GM12875 (cell line): ENCODE data around the gene TAS1R3.

Experiments used
- H3K4me3 ChIP-seq: one replicate; pipeline ENCODE4 v1.5.1; 2011; ENCODE audit warnings: low read depth, low read length, control low read depth
- CTCF ChIP-seq: IDR thresholded peaks from 2 replicates; pipeline ENCODE4 v1.5.1; 2011; ENCODE audit warnings: low read depth, mild to moderate bottlenecking, control low read depth, inconsistent platforms, low read length, moderate library complexity, borderline replicate concordance; ENCODE audit not compliant: insufficient read depth

TAS1R3 gene

GRCh38 chr1:1355416-1355815 is 24.3 kb downstream of the TAS1R3 start:
- H3K4me3 ChIP-seq = no peak overlapping the region
- no peak for TF ChIP-seq CTCF

- H3K4me3 ChIP-seq = no peak overlapping the region
- TF ChIP-seq CTCF = no peak
These were observed 25.2 kb downstream of the TAS1R3 start for GRCh38 chr1:1356166-1356795.

GRCh38 chr1:1356796-1357401 is 25.8 kb downstream of the TAS1R3 start:
- no peak overlapping the region for H3K4me3 ChIP-seq
- no peak for TF ChIP-seq CTCF

DNA sequence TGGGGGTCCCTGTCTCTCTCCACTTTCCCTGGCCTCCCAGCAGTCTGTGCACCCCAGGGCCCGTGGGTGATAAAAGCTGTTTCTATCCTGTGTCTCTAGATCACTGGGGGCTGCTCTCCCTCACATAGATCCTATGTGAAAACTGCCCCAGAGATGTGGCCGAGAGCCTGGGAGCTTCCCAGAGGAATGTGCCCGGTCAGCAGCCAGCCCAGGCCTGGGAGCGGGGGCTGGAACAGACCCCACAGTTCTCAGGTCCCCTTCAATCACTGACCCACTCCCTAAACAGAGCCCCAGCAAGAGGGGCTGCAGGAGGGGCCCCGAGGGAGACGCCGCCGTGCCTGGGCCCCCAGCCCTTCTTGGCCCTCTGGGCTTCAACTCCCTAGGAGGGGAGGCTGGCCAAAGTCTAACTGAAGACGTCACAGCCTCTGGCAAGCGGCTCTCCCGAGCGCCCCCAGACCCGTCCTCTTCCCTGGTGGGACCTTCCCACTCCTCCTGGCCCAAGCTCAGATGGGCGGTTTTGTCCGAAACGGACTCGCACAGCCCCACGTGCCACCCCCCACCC is 26.9 kb downstream of the TAS1R3 start:
- H3K4me3 ChIP-seq = no peak overlapping the region
- TF ChIP-seq CTCF = no peak

DNA sequence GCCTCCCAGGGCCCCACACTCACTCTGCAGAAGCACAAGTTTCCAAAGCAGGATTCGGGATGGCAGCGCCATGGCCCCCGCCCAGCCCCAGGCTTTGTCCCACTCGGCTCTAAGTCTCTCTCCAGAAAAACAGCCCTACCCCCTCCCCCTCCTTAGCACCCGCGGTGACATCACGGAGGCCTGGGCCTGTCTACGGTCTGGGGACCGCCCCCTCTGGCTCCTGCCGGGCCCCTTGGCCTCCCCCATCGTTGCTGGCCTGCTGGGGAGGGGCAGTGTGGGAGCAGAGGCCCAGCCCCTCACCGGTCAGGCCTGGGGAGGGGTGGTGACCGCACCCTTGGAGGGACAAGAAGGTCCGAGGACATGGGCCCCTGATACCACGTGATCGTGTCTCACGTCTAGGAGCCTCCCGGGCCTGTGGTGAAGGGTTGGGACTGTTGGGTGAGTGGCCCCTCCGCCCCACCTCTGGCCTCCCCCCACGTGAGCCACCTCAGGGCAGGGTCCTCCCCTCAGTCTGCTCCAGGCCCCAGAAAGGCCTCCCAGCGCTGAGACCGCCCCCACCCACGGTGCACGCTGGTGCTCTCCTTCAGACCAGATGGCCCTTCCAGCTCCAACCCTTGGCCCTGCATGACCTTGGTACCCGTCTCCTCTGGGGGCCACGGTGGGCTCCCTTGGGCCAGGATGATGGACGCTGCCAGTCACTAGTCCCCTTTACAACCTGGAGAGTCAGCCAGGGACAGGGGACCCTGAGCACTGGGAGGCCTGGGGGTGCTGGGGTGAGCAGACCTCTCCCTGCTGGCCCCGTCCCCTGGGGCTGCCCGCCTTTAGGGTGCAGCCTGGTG is 27.6 kb downstream of the TAS1R3 start, which contains the start of gene MXRA8:
MXRA8 (minus strand) TSS at position 123 of the 839 bp plus-strand sequence; CDS start at position 72, 51 bp downstream.
- TF ChIP-seq CTCF = no peak
- H3K4me3 ChIP-seq = no peak within 1 kb of the TSS

- TF ChIP-seq CTCF = no peak
- no peak overlapping the region for H3K4me3 ChIP-seq
These were observed 28.2 kb downstream of the TAS1R3 start for GRCh38 chr1:1359308-1359663.
